Liver (tissue), 9 donors: ENCODE data around the gene LMNB1. TPM values are rescaled to one million over a fixed set of nuclear protein-coding genes. Genes with fewer than 3 reads are reported as not detected.
A peak's percentile ranks its signal among the peaks of the same experiment; 100 is the strongest.

ENCODE experiments used
- DNase-seq: peaks from one replicate; pipeline ENCODE4 v3.0.0-alpha.2; 2017; ENCODE audit warnings: low spot score
- H3K27ac ChIP-seq, 2 donors: one replicate each; pipeline ENCODE4 v1.7.0; 2013; ENCODE audit warnings: inconsistent platforms in 2 of 2, low read length in 2 of 2, control low read depth in 1 of 2, low read depth in 1 of 2, mild to moderate bottlenecking in 1 of 2
- H3K27me3 ChIP-seq, 4 donors: one replicate each; pipeline versions ENCODE4 v1.6.1 to v1.7.0; 2013; ENCODE audit warnings: low read length in 3 of 4, inconsistent platforms in 1 of 4, mild to moderate bottlenecking in 1 of 4, moderate library complexity in 1 of 4; ENCODE audit not compliant: control insufficient read depth in 4 of 4, insufficient read depth in 4 of 4
- H3K36me3 ChIP-seq, 4 donors: one replicate each; pipeline versions ENCODE4 v1.6.1 to v1.7.0; 2013; ENCODE audit warnings: low read length in 3 of 4, mild to moderate bottlenecking in 3 of 4, low read depth in 1 of 4, moderate library complexity in 1 of 4; ENCODE audit not compliant: control insufficient read depth in 4 of 4, insufficient read depth in 3 of 4
- H3K4me1 ChIP-seq, 4 donors: one replicate each; pipeline versions ENCODE4 v1.6.1 to v1.7.0; 2013; ENCODE audit warnings: low read length in 3 of 4, mild to moderate bottlenecking in 3 of 4, moderate library complexity in 1 of 4; ENCODE audit not compliant: control insufficient read depth in 4 of 4, insufficient read depth in 4 of 4
- H3K4me3 ChIP-seq, 3 donors: one replicate each; pipeline versions ENCODE4 v1.6.1 to v1.7.0; 2013; ENCODE audit warnings: low read length in 3 of 3, control low read depth in 1 of 3, low read depth in 1 of 3, mild to moderate bottlenecking in 1 of 3
- H3K9ac ChIP-seq, 2 donors: one replicate each; pipeline ENCODE4 v1.7.0; 2013; ENCODE audit warnings: low read length in 2 of 2, mild to moderate bottlenecking in 2 of 2, moderate library complexity in 2 of 2, control low read depth in 1 of 2, low read depth in 1 of 2
- H3K9me3 ChIP-seq, 4 donors: one replicate each; pipeline versions ENCODE4 v1.6.1 to v1.7.0; 2013; ENCODE audit warnings: low read length in 3 of 4; ENCODE audit not compliant: control insufficient read depth in 4 of 4
- EGR1 ChIP-seq, 2 donors: IDR thresholded peaks; 2 replicates each; pipeline ENCODE4 v1.6.1; 2016 to 2018; ENCODE audit warnings: antibody characterized with exemption in 2 of 2, low read depth in 2 of 2
- FOXA2 ChIP-seq: IDR thresholded peaks from 2 replicates; pipeline ENCODE4 v1.6.1; 2016; ENCODE audit warnings: antibody characterized with exemption
- GABPA ChIP-seq, 2 donors: IDR thresholded peaks in 1 of 2; conservative IDR thresholded peaks in 1 of 2; 2 replicates each; pipeline ENCODE4 v1.6.1; 2016; ENCODE audit warnings: antibody characterized with exemption in 2 of 2, mild to moderate bottlenecking in 1 of 2, moderate library complexity in 1 of 2
- HNF4G ChIP-seq: IDR thresholded peaks from 2 replicates; pipeline ENCODE4 v1.6.1; 2016; ENCODE audit warnings: antibody characterized with exemption
- JUND ChIP-seq, 2 donors: IDR thresholded peaks; 2 replicates each; pipeline ENCODE4 v1.6.1; 2016; ENCODE audit warnings: antibody characterized with exemption in 2 of 2
- NR2F2 ChIP-seq: IDR thresholded peaks from 2 replicates; pipeline ENCODE4 v1.6.1; 2016; ENCODE audit warnings: antibody characterized with exemption
- RXRA ChIP-seq, 2 donors: IDR thresholded peaks; 2 replicates each; pipeline ENCODE4 v1.6.1; 2017 to 2018; ENCODE audit warnings: antibody characterized with exemption in 2 of 2, mild to moderate bottlenecking in 1 of 2
- SP1 ChIP-seq: IDR thresholded peaks from 2 replicates; pipeline ENCODE4 v1.6.1; 2018; ENCODE audit warnings: antibody characterized with exemption, mild to moderate bottlenecking
- TAF1 ChIP-seq: conservative IDR thresholded peaks from 2 replicates; pipeline ENCODE4 v1.6.1; 2016; ENCODE audit warnings: antibody characterized with exemption, mild to moderate bottlenecking
- YY1 ChIP-seq: IDR thresholded peaks from 2 replicates; pipeline ENCODE4 v1.6.1; 2016; ENCODE audit warnings: antibody characterized with exemption, mild to moderate bottlenecking
- WGBS: extraction: QIAGEN DNeasy Blood & Tissue Kit; methylation state at CpG from one replicate; pipeline ENCODE4 v1.1.7; 2013; 5-methylcytosine and 5-hydroxymethylcytosine counted together
- polyA plus RNA-seq, 2 donors: library from polyadenylated mRNA; stranded (reverse) in 1 of 2; unstranded in 1 of 2; fragments of 200-250 nt in 1 of 2; fragments of >200 nt in 1 of 2; fragmentation: Nextera tagmentation in 1 of 2; extraction: Ambion mirVana in 1 of 2; gene quantifications; one replicate each; pipeline versions ENCODE4 v1.2.1 to v1.2.3, GENCODE V29; 2013 to 2015
- total RNA-seq, 2 donors: library from RNA; depleted of rRNA; stranded (reverse); fragments of >200 nt; gene quantifications; one replicate each; pipeline ENCODE4 v1.2.3, GENCODE V29; 2014
- TF ChIP-seq, protein P1 (sequence below): IDR thresholded peaks from 2 replicates; pipeline ENCODE4 v1.6.1; 2016; ENCODE audit warnings: antibody characterized with exemption
- TF ChIP-seq, protein P2 (sequence below): fragments of 150-350 bp; IDR thresholded peaks from 2 replicates; pipeline ENCODE4 v1.5.1; 2017; ENCODE audit warnings: improper control_type of control experiment, low read depth, low read length; ENCODE audit not compliant: missing input control
- TF ChIP-seq, protein P3 (sequence below): IDR thresholded peaks from 2 replicates; pipeline ENCODE4 v1.6.1; 2016; ENCODE audit warnings: antibody characterized with exemption
- TF ChIP-seq, protein P4 (sequence below): IDR thresholded peaks from 2 replicates; pipeline ENCODE4 v1.6.1; 2016; ENCODE audit warnings: antibody characterized with exemption, mild to moderate bottlenecking
- donor health status: healthy.
- donor health status: healthy.
- donor health status: healthy.
- donor health status: healthy.
- donor health status: healthy.

LMNB1 gene
- total and polyA plus RNA-seq, 4 donors: 0.57 to 45.7 (median 5.6) TPM

DNA sequence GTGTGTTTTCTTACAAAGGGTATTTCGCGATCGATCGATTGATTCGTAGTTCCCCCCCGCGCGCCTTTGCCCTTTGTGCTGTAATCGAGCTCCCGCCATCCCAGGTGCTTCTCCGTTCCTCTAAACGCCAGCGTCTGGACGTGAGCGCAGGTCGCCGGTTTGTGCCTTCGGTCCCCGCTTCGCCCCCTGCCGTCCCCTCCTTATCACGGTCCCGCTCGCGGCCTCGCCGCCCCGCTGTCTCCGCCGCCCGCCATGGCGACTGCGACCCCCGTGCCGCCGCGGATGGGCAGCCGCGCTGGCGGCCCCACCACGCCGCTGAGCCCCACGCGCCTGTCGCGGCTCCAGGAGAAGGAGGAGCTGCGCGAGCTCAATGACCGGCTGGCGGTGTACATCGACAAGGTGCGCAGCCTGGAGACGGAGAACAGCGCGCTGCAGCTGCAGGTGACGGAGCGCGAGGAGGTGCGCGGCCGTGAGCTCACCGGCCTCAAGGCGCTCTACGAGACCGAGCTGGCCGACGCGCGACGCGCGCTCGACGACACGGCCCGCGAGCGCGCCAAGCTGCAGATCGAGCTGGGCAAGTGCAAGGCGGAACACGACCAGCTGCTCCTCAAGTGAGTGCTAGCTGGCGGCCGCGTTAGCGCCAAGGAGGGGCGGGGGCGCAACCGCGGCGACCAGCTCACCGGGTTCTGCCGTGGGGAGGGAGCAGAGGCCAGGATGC lies 480 bp downstream of the LMNB1 start:
- no peaks in the 10 kb centered on the region for H3K27me3 ChIP-seq
- TF ChIP-seq EGR1 (IDR thresholded peaks at IDR 0.05; ENCODE audit: low read depth in 2 of 2): no peak
- TF ChIP-seq JUND (IDR thresholded peaks at IDR 0.05): no peak
- TF ChIP-seq RXRA (IDR thresholded peaks at IDR 0.05): no peak
- no peak for TF ChIP-seq HNF4G
- TF ChIP-seq, protein P1, sequence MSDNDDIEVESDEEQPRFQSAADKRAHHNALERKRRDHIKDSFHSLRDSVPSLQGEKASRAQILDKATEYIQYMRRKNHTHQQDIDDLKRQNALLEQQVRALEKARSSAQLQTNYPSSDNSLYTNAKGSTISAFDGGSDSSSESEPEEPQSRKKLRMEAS: no peak
- TF ChIP-seq, protein P2, sequence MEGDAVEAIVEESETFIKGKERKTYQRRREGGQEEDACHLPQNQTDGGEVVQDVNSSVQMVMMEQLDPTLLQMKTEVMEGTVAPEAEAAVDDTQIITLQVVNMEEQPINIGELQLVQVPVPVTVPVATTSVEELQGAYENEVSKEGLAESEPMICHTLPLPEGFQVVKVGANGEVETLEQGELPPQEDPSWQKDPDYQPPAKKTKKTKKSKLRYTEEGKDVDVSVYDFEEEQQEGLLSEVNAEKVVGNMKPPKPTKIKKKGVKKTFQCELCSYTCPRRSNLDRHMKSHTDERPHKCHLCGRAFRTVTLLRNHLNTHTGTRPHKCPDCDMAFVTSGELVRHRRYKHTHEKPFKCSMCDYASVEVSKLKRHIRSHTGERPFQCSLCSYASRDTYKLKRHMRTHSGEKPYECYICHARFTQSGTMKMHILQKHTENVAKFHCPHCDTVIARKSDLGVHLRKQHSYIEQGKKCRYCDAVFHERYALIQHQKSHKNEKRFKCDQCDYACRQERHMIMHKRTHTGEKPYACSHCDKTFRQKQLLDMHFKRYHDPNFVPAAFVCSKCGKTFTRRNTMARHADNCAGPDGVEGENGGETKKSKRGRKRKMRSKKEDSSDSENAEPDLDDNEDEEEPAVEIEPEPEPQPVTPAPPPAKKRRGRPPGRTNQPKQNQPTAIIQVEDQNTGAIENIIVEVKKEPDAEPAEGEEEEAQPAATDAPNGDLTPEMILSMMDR: no peak
- TF ChIP-seq, protein P3, sequence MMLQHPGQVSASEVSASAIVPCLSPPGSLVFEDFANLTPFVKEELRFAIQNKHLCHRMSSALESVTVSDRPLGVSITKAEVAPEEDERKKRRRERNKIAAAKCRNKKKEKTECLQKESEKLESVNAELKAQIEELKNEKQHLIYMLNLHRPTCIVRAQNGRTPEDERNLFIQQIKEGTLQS: no peak
- TF ChIP-seq NR2F2: no peak
- no peak for TF ChIP-seq SP1
- no peak for TF ChIP-seq TAF1
- TF ChIP-seq FOXA2: no peak
- no peak for TF ChIP-seq GABPA (IDR thresholded peaks at IDR 0.05 in 1 of 2, conservative IDR thresholded peaks at IDR 0.05 in 1 of 2)
- H3K4me3 ChIP-seq: peak overlapping the region; percentile 84 to 94 (median 86)
- peak; percentile 55 for DNase-seq
- under 1% methylated on average over 93 of the region's 93 CpGs for WGBS
- no peaks in the 10 kb centered on the region for H3K36me3 ChIP-seq
- no peaks in the 10 kb centered on the region for H3K9me3 ChIP-seq
- H3K4me1 ChIP-seq: peaks cover 5 to 23% (median 13%) of the 10 kb centered on the region in 4 donors
- H3K9ac ChIP-seq: peak overlapping the region in 1 of 2 donors; percentile 61
- peak overlapping the region; percentile 88 to 98 for H3K27ac ChIP-seq

DNA sequence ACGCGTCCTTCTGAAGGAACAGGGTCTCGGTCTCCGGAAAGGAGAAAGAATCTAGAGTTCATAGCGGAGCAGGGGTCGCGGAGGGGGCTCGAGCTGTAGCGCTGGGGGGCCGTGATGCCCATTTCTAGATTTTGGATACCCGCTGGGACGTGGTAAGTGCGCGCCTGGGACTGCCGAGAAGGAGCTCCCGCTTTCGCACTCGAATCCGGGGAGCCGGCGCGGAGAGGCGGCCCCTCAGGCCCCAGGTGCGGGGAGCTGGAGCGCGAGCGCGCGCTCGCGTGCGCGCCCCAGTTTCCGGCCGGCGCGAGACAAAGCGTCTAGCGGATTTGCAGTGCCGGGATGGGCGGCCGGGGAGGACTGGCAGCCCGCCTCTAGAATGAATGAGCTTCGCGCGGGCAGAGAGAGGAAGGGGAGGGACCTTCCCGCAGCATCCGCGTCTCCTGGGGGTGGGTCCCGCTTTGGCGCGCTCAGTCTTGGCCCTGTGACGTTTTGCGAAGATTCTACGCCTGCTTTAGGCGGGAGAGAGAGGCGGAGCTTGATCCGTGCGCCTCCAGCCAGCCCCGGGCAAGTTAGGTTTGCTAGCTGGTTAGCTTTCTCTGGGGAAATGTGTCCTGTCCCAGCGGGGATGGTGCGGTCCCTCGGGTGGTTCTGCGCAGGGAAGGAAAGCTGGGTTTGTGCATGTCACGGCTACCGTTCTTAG lies 1.2 kb downstream of the LMNB1 start:
- under 1% methylated on average over 66 of the region's 66 CpGs for WGBS
- TF ChIP-seq TAF1 (peak; percentile 23), GABPA (IDR thresholded peaks at IDR 0.05 in 1 of 2, conservative IDR thresholded peaks at IDR 0.05 in 1 of 2) (peak in 1 of 2 donors; percentile 61), JUND (IDR thresholded peaks at IDR 0.05) (no peak), YY1 (peak; percentile 55), SP1 (peak; percentile 22), NR2F2 (no peak)
- TF ChIP-seq, protein P4, sequence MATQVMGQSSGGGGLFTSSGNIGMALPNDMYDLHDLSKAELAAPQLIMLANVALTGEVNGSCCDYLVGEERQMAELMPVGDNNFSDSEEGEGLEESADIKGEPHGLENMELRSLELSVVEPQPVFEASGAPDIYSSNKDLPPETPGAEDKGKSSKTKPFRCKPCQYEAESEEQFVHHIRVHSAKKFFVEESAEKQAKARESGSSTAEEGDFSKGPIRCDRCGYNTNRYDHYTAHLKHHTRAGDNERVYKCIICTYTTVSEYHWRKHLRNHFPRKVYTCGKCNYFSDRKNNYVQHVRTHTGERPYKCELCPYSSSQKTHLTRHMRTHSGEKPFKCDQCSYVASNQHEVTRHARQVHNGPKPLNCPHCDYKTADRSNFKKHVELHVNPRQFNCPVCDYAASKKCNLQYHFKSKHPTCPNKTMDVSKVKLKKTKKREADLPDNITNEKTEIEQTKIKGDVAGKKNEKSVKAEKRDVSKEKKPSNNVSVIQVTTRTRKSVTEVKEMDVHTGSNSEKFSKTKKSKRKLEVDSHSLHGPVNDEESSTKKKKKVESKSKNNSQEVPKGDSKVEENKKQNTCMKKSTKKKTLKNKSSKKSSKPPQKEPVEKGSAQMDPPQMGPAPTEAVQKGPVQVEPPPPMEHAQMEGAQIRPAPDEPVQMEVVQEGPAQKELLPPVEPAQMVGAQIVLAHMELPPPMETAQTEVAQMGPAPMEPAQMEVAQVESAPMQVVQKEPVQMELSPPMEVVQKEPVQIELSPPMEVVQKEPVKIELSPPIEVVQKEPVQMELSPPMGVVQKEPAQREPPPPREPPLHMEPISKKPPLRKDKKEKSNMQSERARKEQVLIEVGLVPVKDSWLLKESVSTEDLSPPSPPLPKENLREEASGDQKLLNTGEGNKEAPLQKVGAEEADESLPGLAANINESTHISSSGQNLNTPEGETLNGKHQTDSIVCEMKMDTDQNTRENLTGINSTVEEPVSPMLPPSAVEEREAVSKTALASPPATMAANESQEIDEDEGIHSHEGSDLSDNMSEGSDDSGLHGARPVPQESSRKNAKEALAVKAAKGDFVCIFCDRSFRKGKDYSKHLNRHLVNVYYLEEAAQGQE: no peak
- TF ChIP-seq, protein P1: no peak

More for the DNA sequence above, 1.2 kb downstream of the LMNB1 start:
- H3K9ac ChIP-seq: peak overlapping the region; percentile 61 to 84
- DNase-seq: peak; percentile 86
- peak overlapping the region; percentile 84 to 94 (median 86) for H3K4me3 ChIP-seq
- H3K27me3 ChIP-seq: no peaks in the 10 kb centered on the region
- H3K4me1 ChIP-seq: peaks cover 5 to 23% (median 13%) of the 10 kb centered on the region in 4 donors
- no peaks in the 10 kb centered on the region for H3K36me3 ChIP-seq
- no peaks in the 10 kb centered on the region for H3K9me3 ChIP-seq
- peak overlapping the region; percentile 88 to 98 for H3K27ac ChIP-seq
